PFSK-1 (cell line): ENCODE results near the gene TYRO3.

Experiments used
- POLR2AphosphoS5 ChIP-seq: IDR thresholded peaks from 2 replicates; pipeline ENCODE4 v1.6.1; 2012; ENCODE audit warnings: low read depth, mild to moderate bottlenecking, control low read depth, low read length, moderate library complexity
- TF ChIP-seq, protein P1 (sequence below), 2 experiments: IDR thresholded peaks; 2 replicates each; pipeline versions ENCODE4 v1.6.1 to v1.8.0; 2011 to 2012; ENCODE audit warnings: low read depth in 2 of 2, low read length in 2 of 2, control low read depth in 1 of 2, inconsistent platforms in 1 of 2, mild to moderate bottlenecking in 1 of 2, moderate library complexity in 1 of 2; ENCODE audit not compliant: insufficient read depth in 1 of 2

DNA sequence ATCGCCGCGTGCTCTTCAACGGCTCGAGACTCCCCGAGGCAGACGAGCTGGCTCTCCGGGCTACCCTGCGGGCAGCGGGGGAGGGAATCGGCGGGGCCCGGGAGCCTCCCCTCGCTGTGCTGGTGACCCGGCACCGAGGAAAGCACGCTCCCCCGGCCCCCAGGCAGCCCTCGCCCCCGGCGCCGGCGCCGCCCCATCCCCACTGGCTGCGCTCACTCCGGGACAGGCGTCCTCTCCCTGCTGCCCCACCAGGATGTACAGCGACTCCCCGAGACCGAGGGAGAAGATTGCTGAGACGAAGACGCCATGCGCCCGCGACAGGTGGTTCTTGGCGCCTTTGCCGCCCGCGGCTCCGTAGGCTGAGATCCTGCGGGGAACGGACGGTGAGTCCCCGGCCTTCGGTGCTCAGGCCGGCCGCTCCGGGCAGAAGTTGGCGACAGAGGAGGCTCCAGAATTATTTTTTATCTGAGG lies 47.1 kb upstream of the TYRO3 start:
- TF ChIP-seq, protein P1, sequence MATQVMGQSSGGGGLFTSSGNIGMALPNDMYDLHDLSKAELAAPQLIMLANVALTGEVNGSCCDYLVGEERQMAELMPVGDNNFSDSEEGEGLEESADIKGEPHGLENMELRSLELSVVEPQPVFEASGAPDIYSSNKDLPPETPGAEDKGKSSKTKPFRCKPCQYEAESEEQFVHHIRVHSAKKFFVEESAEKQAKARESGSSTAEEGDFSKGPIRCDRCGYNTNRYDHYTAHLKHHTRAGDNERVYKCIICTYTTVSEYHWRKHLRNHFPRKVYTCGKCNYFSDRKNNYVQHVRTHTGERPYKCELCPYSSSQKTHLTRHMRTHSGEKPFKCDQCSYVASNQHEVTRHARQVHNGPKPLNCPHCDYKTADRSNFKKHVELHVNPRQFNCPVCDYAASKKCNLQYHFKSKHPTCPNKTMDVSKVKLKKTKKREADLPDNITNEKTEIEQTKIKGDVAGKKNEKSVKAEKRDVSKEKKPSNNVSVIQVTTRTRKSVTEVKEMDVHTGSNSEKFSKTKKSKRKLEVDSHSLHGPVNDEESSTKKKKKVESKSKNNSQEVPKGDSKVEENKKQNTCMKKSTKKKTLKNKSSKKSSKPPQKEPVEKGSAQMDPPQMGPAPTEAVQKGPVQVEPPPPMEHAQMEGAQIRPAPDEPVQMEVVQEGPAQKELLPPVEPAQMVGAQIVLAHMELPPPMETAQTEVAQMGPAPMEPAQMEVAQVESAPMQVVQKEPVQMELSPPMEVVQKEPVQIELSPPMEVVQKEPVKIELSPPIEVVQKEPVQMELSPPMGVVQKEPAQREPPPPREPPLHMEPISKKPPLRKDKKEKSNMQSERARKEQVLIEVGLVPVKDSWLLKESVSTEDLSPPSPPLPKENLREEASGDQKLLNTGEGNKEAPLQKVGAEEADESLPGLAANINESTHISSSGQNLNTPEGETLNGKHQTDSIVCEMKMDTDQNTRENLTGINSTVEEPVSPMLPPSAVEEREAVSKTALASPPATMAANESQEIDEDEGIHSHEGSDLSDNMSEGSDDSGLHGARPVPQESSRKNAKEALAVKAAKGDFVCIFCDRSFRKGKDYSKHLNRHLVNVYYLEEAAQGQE (IDR thresholded peaks at IDR 0.05; ENCODE audit: insufficient read depth in 1 of 2, low read depth in 2 of 2, low read length in 2 of 2), result no peak
- no peak for TF ChIP-seq POLR2AphosphoS5
